ENCODE measurements around the gene TMEM9B. TPM values are rescaled to one million over a fixed set of nuclear protein-coding genes. Genes with fewer than 3 reads are reported as not detected.
A peak's percentile ranks its signal among the peaks of the same experiment; 100 is the strongest.

The TMEM9B gene
- total RNA-seq, 1 donor from 2014 or later, result 26.8 TPM

GRCh38 chr11:8910649-8911026, 53.6 kb downstream of the TMEM9B start:
- DNase-seq (ENCODE audit: extremely low spot score in 2 of 2), result no peak
- Histone ChIP-seq H3K4me3 (peak overlapping the region; percentile 80 to 95), H3K27ac (peak overlapping the region; percentile 90), H3K36me3 (no peaks in the 10 kb centered on the region), H3K4me1 (peaks cover 52% of the 10 kb centered on the region), H3K9me3 (no peaks in the 10 kb centered on the region), H3K27me3 (no peaks in the 10 kb centered on the region)
- intact Hi-C loops (cut with DNase I), result no loop called here
- no peak for TF ChIP-seq POLR2A (IDR thresholded peaks at IDR 0.05)
- no peak for TF ChIP-seq POLR2AphosphoS5 (IDR thresholded peaks at IDR 0.05; ENCODE audit: insufficient read depth in 1 of 2, low read depth in 1 of 2)
- TF ChIP-seq CTCF (IDR thresholded peaks at IDR 0.05), result no peak

DNA sequence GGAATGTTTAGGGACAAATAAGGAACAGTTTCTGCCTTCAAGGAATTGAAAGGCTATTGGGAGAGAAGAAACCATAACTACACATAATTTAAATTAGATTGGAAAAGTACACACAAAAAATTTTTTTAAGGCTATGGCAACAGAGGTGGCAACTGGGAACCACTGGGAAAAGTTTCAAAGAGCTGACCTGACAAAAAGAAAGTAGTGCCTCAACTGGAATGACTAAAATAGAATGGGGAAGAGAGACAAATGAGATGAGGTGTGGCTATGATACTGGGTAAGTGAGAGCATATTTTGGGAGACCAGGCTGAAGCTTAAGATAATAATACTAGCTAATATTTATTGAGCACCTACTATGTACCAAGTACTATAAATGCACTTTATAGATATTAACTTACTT, 56.1 kb downstream of the TMEM9B start:
- Histone ChIP-seq H3K36me3 (no peaks in the 10 kb centered on the region), H3K4me1 (peaks cover 41% of the 10 kb centered on the region), H3K27me3 (no peaks in the 10 kb centered on the region), H3K27ac (no peak overlapping the region), H3K4me3 (no peak overlapping the region), H3K9me3 (no peaks in the 10 kb centered on the region)
- TF ChIP-seq CTCF (IDR thresholded peaks at IDR 0.05), result no peak
- intact Hi-C loops (cut with DNase I), result no loop called here
- DNase-seq (ENCODE audit: extremely low spot score in 2 of 2), result no peak

- no peaks in the 10 kb centered on the region for H3K36me3 ChIP-seq
- no peak overlapping the region for H3K4me3 ChIP-seq
- no peaks in the 10 kb centered on the region for H3K27me3 ChIP-seq
- peaks cover 35% of the 10 kb centered on the region for H3K4me1 ChIP-seq
- H3K9me3 ChIP-seq, result no peaks in the 10 kb centered on the region
- TF ChIP-seq CTCF (IDR thresholded peaks at IDR 0.05) (no peak), POLR2AphosphoS5 (IDR thresholded peaks at IDR 0.05; ENCODE audit: insufficient read depth in 1 of 2, low read depth in 1 of 2) (no peak), POLR2A (IDR thresholded peaks at IDR 0.05) (no peak)
- intact Hi-C loops (cut with DNase I), result no loop called here
- DNase-seq (ENCODE audit: extremely low spot score in 2 of 2), result no peak
- no peak overlapping the region for H3K27ac ChIP-seq
Observed at GRCh38 chr11:8907116-8907515, 57.1 kb downstream of the TMEM9B start.

GRCh38 chr11:8905528-8906165, 58.6 kb downstream of the TMEM9B start:
- peaks cover 32% of the 10 kb centered on the region for H3K4me1 ChIP-seq
- TF ChIP-seq CTCF (IDR thresholded peaks at IDR 0.05), result no peak
- no peak for TF ChIP-seq POLR2A (IDR thresholded peaks at IDR 0.05)
- TF ChIP-seq POLR2AphosphoS5 (IDR thresholded peaks at IDR 0.05; ENCODE audit: insufficient read depth in 1 of 2, low read depth in 1 of 2), result peak in 1 of 2 donors; percentile 63
- intact Hi-C loops (cut with DNase I), result no loop called here
- H3K4me3 ChIP-seq, result no peak overlapping the region
- no peak overlapping the region for H3K27ac ChIP-seq
- H3K27me3 ChIP-seq, result no peaks in the 10 kb centered on the region
- no peak for DNase-seq (ENCODE audit: extremely low spot score in 2 of 2)
- no peaks in the 10 kb centered on the region for H3K9me3 ChIP-seq
- no peaks in the 10 kb centered on the region for H3K36me3 ChIP-seq

- no peaks in the 10 kb centered on the region for H3K27me3 ChIP-seq
- H3K4me1 ChIP-seq, result no peaks in the 10 kb centered on the region
- no peaks in the 10 kb centered on the region for H3K36me3 ChIP-seq
- H3K4me3 ChIP-seq, result no peak overlapping the region
- DNase-seq (ENCODE audit: extremely low spot score in 2 of 2), result no peak
- H3K9me3 ChIP-seq, result no peaks in the 10 kb centered on the region
- intact Hi-C loops (cut with DNase I), result no loop called here
- no peak overlapping the region for H3K27ac ChIP-seq
- TF ChIP-seq CTCF (IDR thresholded peaks at IDR 0.05) (no peak), POLR2AphosphoS5 (IDR thresholded peaks at IDR 0.05; ENCODE audit: insufficient read depth in 1 of 2, low read depth in 1 of 2) (no peak), POLR2A (IDR thresholded peaks at IDR 0.05) (no peak)
Observed at GRCh38 chr11:8899119-8899753, 65.0 kb downstream of the TMEM9B start.
